ENCODE measurements around the gene LRRC8D. TPM values are rescaled to one million over a fixed set of nuclear protein-coding genes. Genes with fewer than 3 reads are reported as not detected.
"Not testable (repeated sequence)": the region's sequence is repeated elsewhere in the genome, so short reads cannot be mapped to it uniquely, and the experiment has no call there.

Gene LRRC8D
- polyA plus RNA-seq, 6 donors from 2014 or later, result 27.1 to 51.3 (median 39.0) TPM

- no peak for ATAC-seq (ENCODE audit: low read depth in 2 of 2)
- H3K36me3 Mint-ChIP-seq, result peaks cover 8 to 15% of the 10 kb centered on the region in 2 donors
Observed at GRCh38 chr1:89911191-89911991, 90.6 kb downstream of the LRRC8D start.

GRCh38 chr1:89912073-89912472, 91.2 kb downstream of the LRRC8D start:
- H3K4me1 Mint-ChIP-seq, result peaks cover 32 to 48% (median 41%) of the 10 kb centered on the region in 3 donors
- no peak for ATAC-seq (ENCODE audit: low read depth in 2 of 2)
- no peaks in the 10 kb centered on the region for H3K9me3 Mint-ChIP-seq
- H3K4me3 Mint-ChIP-seq, result no peak overlapping the region
- no peak for DNase-seq
- peak overlapping the region in 1 of 6 donors; percentile 1 for H3K27ac Mint-ChIP-seq
- H3K27me3 Mint-ChIP-seq, result no peaks in the 10 kb centered on the region
- H3K36me3 Mint-ChIP-seq, result peaks cover 8 to 15% of the 10 kb centered on the region in 2 donors

More at GRCh38 chr1:89911191-89911991, 90.6 kb downstream of the LRRC8D start:
- DNase-seq, result no peak
- no peaks in the 10 kb centered on the region for H3K9me3 Mint-ChIP-seq
- peak overlapping the region in 5 of 6 donors; percentile 26 to 68 (median 47) for H3K27ac Mint-ChIP-seq
- no peaks in the 10 kb centered on the region for H3K27me3 Mint-ChIP-seq
- peaks cover 31 to 54% (median 47%) of the 10 kb centered on the region in 3 donors for H3K4me1 Mint-ChIP-seq
- H3K4me3 Mint-ChIP-seq, result no peak overlapping the region

GRCh38 chr1:89913353-89914095, 92.7 kb downstream of the LRRC8D start:
- Mint-ChIP-seq H3K27ac (peak overlapping the region in 3 of 6 donors; percentile 24 to 73 (median 53)), H3K36me3 (peaks cover 8 to 15% of the 10 kb centered on the region in 2 donors), H3K27me3 (no peaks in the 10 kb centered on the region), H3K4me1 (peaks cover 31 to 37% (median 31%) of the 10 kb centered on the region in 3 donors), H3K4me3 (no peak overlapping the region), H3K9me3 (no peaks in the 10 kb centered on the region)
- DNase-seq, result no peak
- no peak for ATAC-seq (ENCODE audit: low read depth in 2 of 2)

GRCh38 chr1:89917353-89917752, 96.5 kb downstream of the LRRC8D start:
- Mint-ChIP-seq H3K4me3 (no peak overlapping the region), H3K4me1 (peaks cover 13 to 22% (median 18%) of the 10 kb centered on the region in 3 donors), H3K27ac (peak overlapping the region in 2 of 6 donors; percentile 34 to 35), H3K27me3 (no peaks in the 10 kb centered on the region), H3K36me3 (peaks cover 0 to 5% of the 10 kb centered on the region in 2 donors), H3K9me3 (no peaks in the 10 kb centered on the region)
- ATAC-seq (ENCODE audit: low read depth in 2 of 2) (no peak), DNase-seq (no peak)

- Mint-ChIP-seq H3K9me3 (peaks cover 0 to 3% (median 0%) of the 10 kb centered on the region in 7 donors), H3K4me1 (peaks cover 9 to 16% (median 14%) of the 10 kb centered on the region in 3 donors), H3K27ac (peak overlapping the region in 1 of 6 donors; percentile 52), H3K36me3 (peaks cover 1 to 10% of the 10 kb centered on the region in 2 donors), H3K4me3 (no peak overlapping the region), H3K27me3 (no peaks in the 10 kb centered on the region)
- DNase-seq (no peak), ATAC-seq (ENCODE audit: low read depth in 2 of 2) (no peak)
Observed at GRCh38 chr1:89918127-89918793, 97.4 kb downstream of the LRRC8D start.

- no peak for ATAC-seq (ENCODE audit: low read depth in 2 of 2)
- H3K4me1 Mint-ChIP-seq, result peaks cover 9 to 12% (median 10%) of the 10 kb centered on the region in 3 donors
- no peaks in the 10 kb centered on the region for H3K27me3 Mint-ChIP-seq
- peak overlapping the region in 2 of 6 donors; percentile 9 to 52 for H3K27ac Mint-ChIP-seq
- no peak for DNase-seq
- peaks cover 0 to 9% (median 2%) of the 10 kb centered on the region in 7 donors for H3K9me3 Mint-ChIP-seq
- peaks cover 6 to 15% of the 10 kb centered on the region in 2 donors for H3K36me3 Mint-ChIP-seq
- H3K4me3 Mint-ChIP-seq, result no peak overlapping the region
Observed at GRCh38 chr1:89918794-89919155, 97.9 kb downstream of the LRRC8D start.

- ATAC-seq (ENCODE audit: low read depth in 2 of 2) (no peak), DNase-seq (no peak)
- Mint-ChIP-seq H3K9me3 (peaks cover 0 to 9% (median 5%) of the 10 kb centered on the region in 7 donors), H3K4me1 (peaks cover 6 to 12% (median 9%) of the 10 kb centered on the region in 3 donors), H3K27me3 (no peaks in the 10 kb centered on the region), H3K4me3 (no peak overlapping the region), H3K36me3 (peaks cover 8 to 19% of the 10 kb centered on the region in 2 donors), H3K27ac (peak overlapping the region in 3 of 6 donors; percentile 11 to 52 (median 27))
Observed at GRCh38 chr1:89919174-89919573, 98.3 kb downstream of the LRRC8D start.

- peaks cover 8 to 19% of the 10 kb centered on the region in 2 donors for H3K36me3 Mint-ChIP-seq
- no peak overlapping the region for H3K4me3 Mint-ChIP-seq
- H3K9me3 Mint-ChIP-seq, result peaks cover 0 to 9% (median 5%) of the 10 kb centered on the region in 7 donors
- no peaks in the 10 kb centered on the region for H3K27me3 Mint-ChIP-seq
- ATAC-seq (ENCODE audit: low read depth in 2 of 2) (no peak), DNase-seq (no peak)
- H3K27ac Mint-ChIP-seq, result no peak overlapping the region
- H3K4me1 Mint-ChIP-seq, result peaks cover 8 to 10% (median 9%) of the 10 kb centered on the region in 3 donors
Observed at GRCh38 chr1:89922911-89923310, 102.1 kb downstream of the LRRC8D start.

- peaks cover 8 to 19% of the 10 kb centered on the region in 2 donors for H3K36me3 Mint-ChIP-seq
- peaks cover 0 to 9% (median 5%) of the 10 kb centered on the region in 7 donors for H3K9me3 Mint-ChIP-seq
- peaks cover 11 to 14% (median 12%) of the 10 kb centered on the region in 3 donors for H3K4me1 Mint-ChIP-seq
- no peak overlapping the region for H3K27ac Mint-ChIP-seq
- H3K27me3 Mint-ChIP-seq, result no peaks in the 10 kb centered on the region
- H3K4me3 Mint-ChIP-seq, result no peak overlapping the region
- ATAC-seq (ENCODE audit: low read depth in 2 of 2) (no peak), DNase-seq (no peak)
Observed at GRCh38 chr1:89923517-89923916, 102.7 kb downstream of the LRRC8D start.

GRCh38 chr1:89924075-89924474, 103.2 kb downstream of the LRRC8D start:
- not testable (repeated sequence) for H3K4me3 Mint-ChIP-seq; ATAC-seq (ENCODE audit: low read depth in 2 of 2); DNase-seq; H3K27ac Mint-ChIP-seq; H3K27me3 Mint-ChIP-seq; H3K9me3 Mint-ChIP-seq
- peaks cover 13 to 16% (median 14%) of the 10 kb centered on the region in 3 donors for H3K4me1 Mint-ChIP-seq
- H3K36me3 Mint-ChIP-seq, result peaks cover 8 to 19% of the 10 kb centered on the region in 2 donors

GRCh38 chr1:89927049-89927448, 106.2 kb downstream of the LRRC8D start:
- Mint-ChIP-seq H3K9me3 (peaks cover 0 to 9% (median 5%) of the 10 kb centered on the region in 7 donors), H3K27ac (peak overlapping the region in 2 of 6 donors; percentile 54 to 68), H3K27me3 (no peaks in the 10 kb centered on the region), H3K4me1 (peaks cover 21 to 33% (median 28%) of the 10 kb centered on the region in 3 donors), H3K4me3 (no peak overlapping the region), H3K36me3 (peaks cover 8 to 19% of the 10 kb centered on the region in 2 donors)
- no peak for ATAC-seq (ENCODE audit: low read depth in 2 of 2)
- DNase-seq, result no peak

GRCh38 chr1:89927478-89927877, 106.6 kb downstream of the LRRC8D start:
- Mint-ChIP-seq H3K27ac (peak overlapping the region in 1 of 6 donors; percentile 9), H3K4me3 (no peak overlapping the region), H3K27me3 (no peaks in the 10 kb centered on the region), H3K36me3 (peaks cover 8 to 18% of the 10 kb centered on the region in 2 donors), H3K9me3 (peaks cover 0 to 9% (median 5%) of the 10 kb centered on the region in 7 donors), H3K4me1 (peaks cover 21 to 33% (median 28%) of the 10 kb centered on the region in 3 donors)
- ATAC-seq (ENCODE audit: low read depth in 2 of 2) (no peak), DNase-seq (no peak)

GRCh38 chr1:89928506-89928905, 107.7 kb downstream of the LRRC8D start:
- Mint-ChIP-seq H3K4me1 (peaks cover 21 to 33% (median 28%) of the 10 kb centered on the region in 3 donors), H3K36me3 (peaks cover 13 to 21% of the 10 kb centered on the region in 2 donors), H3K27me3 (no peaks in the 10 kb centered on the region), H3K9me3 (peaks cover 0 to 5% (median 2%) of the 10 kb centered on the region in 7 donors), H3K4me3 (peak overlapping the region in 1 of 8 donors; percentile 2), H3K27ac (peak overlapping the region in 2 of 6 donors; percentile 65 to 81)
- no peak for DNase-seq
- no peak for ATAC-seq (ENCODE audit: low read depth in 2 of 2)
